Stomach (tissue), 4 donors: ENCODE measurements around the gene RUNX1.

ENCODE experiments used
- POLR2A ChIP-seq, 4 donors: fragments of 450-650 bp; IDR thresholded peaks; one replicate each; pipeline ENCODE4 v1.6.1; 2016; ENCODE audit warnings: antibody characterized with exemption in 4 of 4, control low read depth in 2 of 4, mild to moderate bottlenecking in 1 of 4, moderate library complexity in 1 of 4
- POLR2AphosphoS5 ChIP-seq, 3 donors: sonication (generic); formaldehyde crosslinking; IDR thresholded peaks; one replicate each; pipeline ENCODE4 v1.6.1; 2016; ENCODE audit warnings: antibody characterized with exemption in 3 of 3
- TF ChIP-seq, protein P1 (sequence below), 7 experiments: fragments of 450-650 bp in 4 of 7; fragments of 200-600 bp in 3 of 7; sonication (generic) in 3 of 7; IDR thresholded peaks; one replicate each; pipeline ENCODE4 v1.5.1; 2016 to 2019; ENCODE audit warnings: antibody characterized with exemption in 7 of 7, control low read depth in 2 of 7, mild to moderate bottlenecking in 1 of 7

GRCh38 chr21:34942911-34943310, 106.2 kb downstream of the RUNX1 start:
- TF ChIP-seq, protein P1, sequence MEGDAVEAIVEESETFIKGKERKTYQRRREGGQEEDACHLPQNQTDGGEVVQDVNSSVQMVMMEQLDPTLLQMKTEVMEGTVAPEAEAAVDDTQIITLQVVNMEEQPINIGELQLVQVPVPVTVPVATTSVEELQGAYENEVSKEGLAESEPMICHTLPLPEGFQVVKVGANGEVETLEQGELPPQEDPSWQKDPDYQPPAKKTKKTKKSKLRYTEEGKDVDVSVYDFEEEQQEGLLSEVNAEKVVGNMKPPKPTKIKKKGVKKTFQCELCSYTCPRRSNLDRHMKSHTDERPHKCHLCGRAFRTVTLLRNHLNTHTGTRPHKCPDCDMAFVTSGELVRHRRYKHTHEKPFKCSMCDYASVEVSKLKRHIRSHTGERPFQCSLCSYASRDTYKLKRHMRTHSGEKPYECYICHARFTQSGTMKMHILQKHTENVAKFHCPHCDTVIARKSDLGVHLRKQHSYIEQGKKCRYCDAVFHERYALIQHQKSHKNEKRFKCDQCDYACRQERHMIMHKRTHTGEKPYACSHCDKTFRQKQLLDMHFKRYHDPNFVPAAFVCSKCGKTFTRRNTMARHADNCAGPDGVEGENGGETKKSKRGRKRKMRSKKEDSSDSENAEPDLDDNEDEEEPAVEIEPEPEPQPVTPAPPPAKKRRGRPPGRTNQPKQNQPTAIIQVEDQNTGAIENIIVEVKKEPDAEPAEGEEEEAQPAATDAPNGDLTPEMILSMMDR (IDR thresholded peaks at IDR 0.05): no peak
- TF ChIP-seq POLR2AphosphoS5 (IDR thresholded peaks at IDR 0.05): no peak
- no peak for TF ChIP-seq POLR2A (IDR thresholded peaks at IDR 0.05)
